ENCODE results near the gene SRGAP1.

GRCh38 chr12:64081008-64081404, 236.5 kb downstream of the SRGAP1 start:
- TF ChIP-seq CTCF (IDR thresholded peaks at IDR 0.05) (no peak), EZH2 (IDR thresholded peaks at IDR 0.05) (no peak), EZH2phosphoT487 (IDR thresholded peaks at IDR 0.05) (no peak)
